ENCODE data around the gene RCSD1. TPM values are rescaled to one million over a fixed set of nuclear protein-coding genes. Genes with fewer than 3 reads are reported as not detected.
A peak's percentile ranks its signal among the peaks of the same experiment; 100 is the strongest.

RCSD1 gene
- total and polyA plus RNA-seq, 12 donors: 9.0 to 50.2 (median 37.4) TPM

DNA sequence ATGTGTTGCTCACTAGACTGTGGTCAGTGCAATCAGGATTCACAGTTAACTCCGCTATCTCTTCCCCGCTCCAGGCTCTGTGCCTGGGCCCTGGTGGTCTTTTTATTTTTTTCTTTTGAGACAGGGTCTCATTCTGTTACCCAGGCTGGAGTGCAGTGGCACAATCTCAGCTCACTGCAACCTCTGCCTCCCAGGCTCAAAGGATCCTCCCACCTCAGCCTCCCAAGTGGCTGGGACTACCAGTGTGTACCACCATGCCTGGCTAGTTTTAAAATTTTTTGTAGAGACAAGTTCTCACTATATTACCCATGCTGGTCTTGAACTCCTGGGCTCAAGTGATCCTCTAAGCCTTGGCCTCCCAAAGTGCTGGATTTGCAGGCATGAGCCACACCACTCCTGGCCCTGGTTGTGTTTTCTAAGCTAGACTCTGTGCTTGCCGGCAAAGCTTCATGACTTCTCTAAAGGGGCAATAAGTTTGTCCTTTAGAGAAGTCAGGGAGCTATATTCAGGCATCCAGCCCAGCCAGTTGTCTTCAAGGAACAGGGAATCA is 1.4 kb downstream of the RCSD1 start:
- ATAC-seq (no peak), DNase-seq (no peak)
- TF ChIP-seq, protein P1, sequence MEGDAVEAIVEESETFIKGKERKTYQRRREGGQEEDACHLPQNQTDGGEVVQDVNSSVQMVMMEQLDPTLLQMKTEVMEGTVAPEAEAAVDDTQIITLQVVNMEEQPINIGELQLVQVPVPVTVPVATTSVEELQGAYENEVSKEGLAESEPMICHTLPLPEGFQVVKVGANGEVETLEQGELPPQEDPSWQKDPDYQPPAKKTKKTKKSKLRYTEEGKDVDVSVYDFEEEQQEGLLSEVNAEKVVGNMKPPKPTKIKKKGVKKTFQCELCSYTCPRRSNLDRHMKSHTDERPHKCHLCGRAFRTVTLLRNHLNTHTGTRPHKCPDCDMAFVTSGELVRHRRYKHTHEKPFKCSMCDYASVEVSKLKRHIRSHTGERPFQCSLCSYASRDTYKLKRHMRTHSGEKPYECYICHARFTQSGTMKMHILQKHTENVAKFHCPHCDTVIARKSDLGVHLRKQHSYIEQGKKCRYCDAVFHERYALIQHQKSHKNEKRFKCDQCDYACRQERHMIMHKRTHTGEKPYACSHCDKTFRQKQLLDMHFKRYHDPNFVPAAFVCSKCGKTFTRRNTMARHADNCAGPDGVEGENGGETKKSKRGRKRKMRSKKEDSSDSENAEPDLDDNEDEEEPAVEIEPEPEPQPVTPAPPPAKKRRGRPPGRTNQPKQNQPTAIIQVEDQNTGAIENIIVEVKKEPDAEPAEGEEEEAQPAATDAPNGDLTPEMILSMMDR (IDR thresholded peaks at IDR 0.05): no peak
- H3K36me3 ChIP-seq: peaks cover 0 to 24% (median 0%) of the 10 kb centered on the region in 9 donors
- H3K4me3 ChIP-seq: peak overlapping the region in 9 of 10 donors; percentile 58 to 91 (median 87)
- H3K27me3 ChIP-seq: no peaks in the 10 kb centered on the region
- intact Hi-C loops (cut with DNase I): loop anchor here in 5 of 10 donors (2.0 to 10.0 kb wide), 6 partner anchors 15 to 56 kb away; no protein-coding TSS in a partner anchor
- no peaks in the 10 kb centered on the region for H3K9me3 ChIP-seq
- H3K27ac ChIP-seq: peak overlapping the region in 9 of 10 donors; percentile 85 to 99 (median 98)
- WGBS, 2 donors: 40 to 42% methylated on average over 3 of the region's 3 CpGs
- H3K4me1 ChIP-seq: peaks cover 30 to 92% (median 85%) of the 10 kb centered on the region in 9 donors

DNA sequence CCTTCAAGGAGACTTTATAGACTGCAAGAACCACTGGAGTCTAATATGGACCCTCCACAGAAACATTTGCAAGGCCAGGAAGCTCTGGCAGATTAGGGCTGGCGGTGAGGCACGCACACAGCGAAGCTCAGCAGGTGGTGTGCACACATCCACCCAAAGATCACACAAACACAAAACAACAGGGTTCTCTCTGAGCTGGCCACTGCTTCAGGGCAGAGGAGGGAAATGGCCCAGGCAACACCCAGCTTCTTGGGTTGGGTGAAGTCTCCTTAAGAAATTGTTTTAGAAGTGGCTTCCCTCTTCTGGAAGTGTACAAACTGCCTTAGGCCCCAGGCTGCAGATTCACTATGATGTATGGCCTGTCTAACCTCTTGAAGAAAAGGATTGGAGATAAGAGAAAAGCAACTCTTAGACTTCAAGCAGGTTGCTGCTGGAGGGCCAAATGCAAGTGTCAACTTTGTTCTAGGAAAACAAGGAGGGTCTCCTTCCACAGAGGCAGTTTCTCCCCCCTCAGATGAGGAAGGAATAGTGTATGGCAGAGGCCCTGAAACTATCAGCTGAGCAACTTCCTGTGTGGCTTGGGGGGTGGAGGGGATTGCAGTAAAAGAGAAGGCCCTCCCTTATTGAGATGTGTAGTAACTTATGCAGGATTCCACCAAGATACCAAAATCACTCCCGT is 2.0 kb downstream of the RCSD1 start:
- no peaks in the 10 kb centered on the region for H3K9me3 ChIP-seq
- intact Hi-C loops (cut with DNase I): loop anchor here in 5 of 10 donors (2.0 to 10.0 kb wide), 6 partner anchors 15 to 55 kb away; no protein-coding TSS in a partner anchor
- WGBS, 2 donors: 28 to 38% methylated on average over 4 of the region's 4 CpGs
- peak overlapping the region in 8 of 10 donors; percentile 58 to 91 (median 87) for H3K4me3 ChIP-seq
- TF ChIP-seq, protein P1 (IDR thresholded peaks at IDR 0.05): no peak
- DNase-seq (no peak), ATAC-seq (peak in 2 of 8 donors; percentile 4 to 13)
- no peaks in the 10 kb centered on the region for H3K27me3 ChIP-seq
- peaks cover 0 to 24% (median 0%) of the 10 kb centered on the region in 9 donors for H3K36me3 ChIP-seq
- H3K4me1 ChIP-seq: peaks cover 30 to 96% (median 88%) of the 10 kb centered on the region in 9 donors
- H3K27ac ChIP-seq: peak overlapping the region in 9 of 10 donors; percentile 85 to 99 (median 98)

DNA sequence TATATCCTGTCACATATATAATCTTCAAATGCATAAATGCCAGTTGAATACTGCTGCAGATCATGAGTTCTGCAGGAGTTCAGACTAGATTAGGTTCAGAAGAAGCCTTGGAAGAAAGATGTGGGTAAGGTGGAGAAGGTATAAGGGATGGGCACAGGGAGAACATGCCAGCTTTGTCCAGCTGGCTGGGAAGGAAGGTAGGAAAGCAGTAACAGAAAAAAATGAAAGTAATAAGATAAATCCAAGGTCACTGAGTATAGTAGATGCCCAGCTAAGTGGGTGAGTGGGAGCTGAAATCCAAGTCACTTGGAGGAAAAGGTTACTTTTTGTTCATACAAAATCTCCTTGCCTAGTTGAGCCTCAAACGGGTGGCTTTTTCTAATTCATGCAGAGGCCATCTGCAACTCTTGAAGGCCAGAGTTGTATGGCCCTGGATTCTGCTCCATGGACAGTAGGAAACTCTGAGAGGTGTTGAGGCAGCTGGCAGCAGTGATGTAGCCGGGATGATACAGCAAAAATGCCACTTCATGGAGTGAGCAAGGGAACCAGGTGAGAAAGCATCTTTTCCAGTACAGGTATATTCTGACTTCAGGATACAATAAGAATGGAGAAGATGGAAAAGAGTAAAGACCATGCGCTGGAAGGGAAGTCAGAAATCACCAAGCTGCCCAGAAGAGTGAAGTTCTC is 3.4 kb downstream of the RCSD1 start:
- H3K27ac ChIP-seq: peak overlapping the region in 9 of 10 donors; percentile 8 to 99 (median 96)
- peak overlapping the region in 1 of 10 donors; percentile 87 for H3K4me3 ChIP-seq
- peaks cover 0 to 31% (median 0%) of the 10 kb centered on the region in 9 donors for H3K36me3 ChIP-seq
- H3K27me3 ChIP-seq: no peaks in the 10 kb centered on the region
- intact Hi-C loops (cut with DNase I): loop anchor here in 5 of 10 donors (5.0 to 10.0 kb wide), 4 partner anchors 34 to 54 kb away; no protein-coding TSS in a partner anchor
- WGBS, 2 donors: 85 to 90% methylated on average over 3 of the region's 3 CpGs
- ATAC-seq (no peak), DNase-seq (no peak)
- H3K9me3 ChIP-seq: no peaks in the 10 kb centered on the region
- H3K4me1 ChIP-seq: peaks cover 29 to 93% (median 87%) of the 10 kb centered on the region in 9 donors
- TF ChIP-seq, protein P1 (IDR thresholded peaks at IDR 0.05): no peak

DNA sequence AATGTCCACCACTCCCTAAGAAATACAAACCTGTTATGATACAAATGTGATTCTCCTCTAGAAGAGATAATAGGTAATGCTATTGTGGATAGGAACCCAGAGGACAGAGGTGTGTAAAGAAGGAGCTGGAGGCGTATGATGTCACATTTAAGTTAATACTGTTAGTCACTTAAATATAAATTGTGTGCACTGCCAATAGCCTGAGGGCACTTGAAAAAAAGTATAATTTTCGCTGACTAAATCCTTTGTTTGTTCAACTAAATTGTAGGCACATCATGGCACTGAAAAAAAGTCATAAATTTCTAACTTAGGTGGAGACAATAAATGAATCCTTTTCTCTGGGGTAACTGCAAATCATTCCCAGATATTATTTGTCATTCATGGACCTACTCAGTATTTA is 4.4 kb downstream of the RCSD1 start:
- intact Hi-C loops (cut with DNase I): loop anchor here in 6 of 10 donors (2.0 to 10.0 kb wide), 5 partner anchors 33 to 53 kb away; no protein-coding TSS in a partner anchor
- Histone ChIP-seq H3K9me3 (no peaks in the 10 kb centered on the region), H3K27me3 (no peaks in the 10 kb centered on the region), H3K4me1 (peaks cover 21 to 87% (median 77%) of the 10 kb centered on the region in 9 donors), H3K4me3 (no peak overlapping the region), H3K36me3 (peaks cover 0 to 38% (median 0%) of the 10 kb centered on the region in 9 donors), H3K27ac (peak overlapping the region; percentile 8 to 99 (median 74))
- 78 to 84% methylated on average over 2 of the region's 2 CpGs for WGBS, 2 donors
- DNase-seq: no peak
- TF ChIP-seq, protein P1 (IDR thresholded peaks at IDR 0.05): no peak
- ATAC-seq: no peak
